ENCODE measurements around the gene EIF4H. TPM values are rescaled to one million over a fixed set of nuclear protein-coding genes. Genes with fewer than 3 reads are reported as not detected.

The EIF4H gene
- total and polyA plus RNA-seq, 9 of the 15 experiments (the other 6 are each of a cell fraction or from before 2014, with no cell fraction given), result 11.0 to 435 (median 319) TPM

DNA sequence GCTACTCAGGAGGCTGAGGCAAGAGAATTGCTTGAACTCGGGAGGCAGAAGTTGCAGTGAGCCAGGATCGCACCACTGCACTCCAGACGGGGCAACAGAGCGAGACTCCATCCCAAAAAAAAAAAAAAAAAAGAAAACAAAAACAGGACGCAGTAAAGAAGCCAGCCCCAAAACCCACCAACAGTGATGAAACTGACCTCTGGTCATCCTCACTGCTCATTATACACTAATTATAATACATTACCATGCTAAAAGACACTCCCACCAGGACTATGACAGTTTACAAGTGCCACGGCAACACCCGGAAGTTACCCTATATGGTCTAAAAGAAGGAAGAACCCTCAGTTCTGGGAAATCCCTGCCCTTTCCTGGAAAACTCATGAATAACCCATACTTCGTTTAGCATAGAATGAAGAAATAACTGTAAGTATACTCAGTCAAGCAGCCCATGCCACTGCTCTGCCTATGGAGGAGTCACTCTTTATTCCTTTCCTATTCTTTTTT is 40.0 kb upstream of the EIF4H start (continued):
- TF ChIP-seq, protein P1, sequence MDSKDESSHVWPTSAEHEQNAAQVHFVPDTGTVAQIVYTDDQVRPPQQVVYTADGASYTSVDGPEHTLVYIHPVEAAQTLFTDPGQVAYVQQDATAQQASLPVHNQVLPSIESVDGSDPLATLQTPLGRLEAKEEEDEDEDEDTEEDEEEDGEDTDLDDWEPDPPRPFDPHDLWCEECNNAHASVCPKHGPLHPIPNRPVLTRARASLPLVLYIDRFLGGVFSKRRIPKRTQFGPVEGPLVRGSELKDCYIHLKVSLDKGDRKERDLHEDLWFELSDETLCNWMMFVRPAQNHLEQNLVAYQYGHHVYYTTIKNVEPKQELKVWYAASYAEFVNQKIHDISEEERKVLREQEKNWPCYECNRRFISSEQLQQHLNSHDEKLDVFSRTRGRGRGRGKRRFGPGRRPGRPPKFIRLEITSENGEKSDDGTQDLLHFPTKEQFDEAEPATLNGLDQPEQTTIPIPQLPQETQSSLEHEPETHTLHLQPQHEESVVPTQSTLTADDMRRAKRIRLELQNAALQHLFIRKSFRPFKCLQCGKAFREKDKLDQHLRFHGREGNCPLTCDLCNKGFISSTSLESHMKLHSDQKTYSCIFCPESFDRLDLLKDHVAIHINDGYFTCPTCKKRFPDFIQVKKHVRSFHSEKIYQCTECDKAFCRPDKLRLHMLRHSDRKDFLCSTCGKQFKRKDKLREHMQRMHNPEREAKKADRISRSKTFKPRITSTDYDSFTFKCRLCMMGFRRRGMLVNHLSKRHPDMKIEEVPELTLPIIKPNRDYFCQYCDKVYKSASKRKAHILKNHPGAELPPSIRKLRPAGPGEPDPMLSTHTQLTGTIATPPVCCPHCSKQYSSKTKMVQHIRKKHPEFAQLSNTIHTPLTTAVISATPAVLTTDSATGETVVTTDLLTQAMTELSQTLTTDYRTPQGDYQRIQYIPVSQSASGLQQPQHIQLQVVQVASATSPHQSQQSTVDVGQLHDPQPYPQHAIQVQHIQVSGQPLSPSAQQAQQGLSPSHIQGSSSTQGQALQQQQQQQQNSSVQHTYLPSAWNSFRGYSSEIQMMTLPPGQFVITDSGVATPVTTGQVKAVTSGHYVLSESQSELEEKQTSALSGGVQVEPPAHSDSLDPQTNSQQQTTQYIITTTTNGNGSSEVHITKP (IDR thresholded peaks at IDR 0.05; ENCODE audit: partially characterized antibody), result peak; percentile 84
- TF ChIP-seq HDGF (IDR thresholded peaks at IDR 0.05) (0 out of 2 replicates have a peak, but pooled peaks have one; percentile 36), KDM1A (IDR thresholded peaks at IDR 0.05) (peak in 1 of 2 experiments; percentile 37; a peak in 1 of 4 replicates), TAF7 (tag; IDR thresholded peaks at IDR 0.05) (peak; percentile 54; the same call in 1 of the 2 replicates), SRF (CRISPR knock-in tag; IDR thresholded peaks at IDR 0.05) (peak; percentile 95 to 99), ZNF583 (CRISPR knock-in tag; IDR thresholded peaks at IDR 0.05) (no peak), ATF7 (IDR thresholded peaks at IDR 0.05) (peak; percentile 52), RBFOX2 (IDR thresholded peaks at IDR 0.05; ENCODE audit: low read depth, low read length) (peak; percentile 28; the same call in 1 of the 2 replicates), ZNF766 (CRISPR knock-in tag; conservative IDR thresholded peaks at IDR 0.05) (peak; percentile 100), BCOR (IDR thresholded peaks at IDR 0.05) (peak; percentile 95; the same call in 1 of the 2 replicates), SMARCA5 (IDR thresholded peaks at IDR 0.05) (peak; percentile 78; the same call in 1 of the 2 replicates), STAT5A (IDR thresholded peaks at IDR 0.05; ENCODE audit: borderline replicate concordance, low read length) (peak; percentile 89), RFX1 (IDR thresholded peaks at IDR 0.05) (peak; percentile 49; the same call in 1 of the 2 replicates), MEIS2 (IDR thresholded peaks at IDR 0.05; ENCODE audit: partially characterized antibody) (peak; percentile 9), MED1 (CRISPR knock-in tag; IDR thresholded peaks at IDR 0.05; ENCODE audit: borderline replicate concordance) (no peak), HDAC2 (IDR thresholded peaks at IDR 0.05) (peak; percentile 79), POLR2A (conservative IDR thresholded peaks at IDR 0.05) (no peak)
- TF ChIP-seq, protein P2, sequence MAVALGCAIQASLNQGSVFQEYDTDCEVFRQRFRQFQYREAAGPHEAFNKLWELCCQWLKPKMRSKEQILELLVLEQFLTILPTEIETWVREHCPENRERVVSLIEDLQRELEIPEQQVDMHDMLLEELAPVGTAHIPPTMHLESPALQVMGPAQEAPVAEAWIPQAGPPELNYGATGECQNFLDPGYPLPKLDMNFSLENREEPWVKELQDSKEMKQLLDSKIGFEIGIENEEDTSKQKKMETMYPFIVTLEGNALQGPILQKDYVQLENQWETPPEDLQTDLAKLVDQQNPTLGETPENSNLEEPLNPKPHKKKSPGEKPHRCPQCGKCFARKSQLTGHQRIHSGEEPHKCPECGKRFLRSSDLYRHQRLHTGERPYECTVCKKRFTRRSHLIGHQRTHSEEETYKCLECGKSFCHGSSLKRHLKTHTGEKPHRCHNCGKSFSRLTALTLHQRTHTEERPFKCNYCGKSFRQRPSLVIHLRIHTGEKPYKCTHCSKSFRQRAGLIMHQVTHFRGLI (CRISPR knock-in tag; IDR thresholded peaks at IDR 0.05), result no peak

Data from K562 (cell line).